ENCODE data around the gene ANXA2. TPM values are rescaled to one million over a fixed set of nuclear protein-coding genes. Genes with fewer than 3 reads are reported as not detected.
"Not testable (repeated sequence)": the region's sequence is repeated elsewhere in the genome, so short reads cannot be mapped to it uniquely, and the experiment has no call there.

ANXA2 gene
- total RNA-seq, 2 experiments from 2014 or later: 16.9 to 18.0 TPM

- CTCF ChIA-PET: interaction anchor here (0.9 to 2.8 kb wide), 2 partner anchors 60 to 101 kb away, joined by 3 to 10 read pairs; no protein-coding TSS in a partner anchor
- intact Hi-C loops (cut with micrococcal nuclease): no loop called here
- H3K4me3 Mint-ChIP-seq: no peak overlapping the region
- peaks cover 23% of the 10 kb centered on the region for H3K36me3 Mint-ChIP-seq (ENCODE audit: low read depth)
- no peaks in the 10 kb centered on the region for H3K9me3 Mint-ChIP-seq
- no peaks in the 10 kb centered on the region for H3K27me3 Mint-ChIP-seq (ENCODE audit: low read depth)
- H3K4me1 Mint-ChIP-seq (ENCODE audit: low read depth): peaks cover 8% of the 10 kb centered on the region
- no peak for DNase-seq
- H3K27ac Mint-ChIP-seq: no peak overlapping the region
Measured at GRCh38 chr15:60420203-60420716, 22.5 kb upstream of the ANXA2 start.

- intact Hi-C loops (cut with micrococcal nuclease): no loop called here
- CTCF ChIA-PET: interaction anchor here (0.9 kb wide), 1 partner anchor 101 kb away, joined by 3 read pairs; no protein-coding TSS in a partner anchor
- Mint-ChIP-seq H3K9me3 (no peaks in the 10 kb centered on the region), H3K27me3 (ENCODE audit: low read depth) (no peaks in the 10 kb centered on the region), H3K4me1 (ENCODE audit: low read depth) (peaks cover 8% of the 10 kb centered on the region), H3K27ac (no peak overlapping the region), H3K4me3 (no peak overlapping the region), H3K36me3 (ENCODE audit: low read depth) (peaks cover 23% of the 10 kb centered on the region)
- no peak for DNase-seq
Measured at GRCh38 chr15:60419753-60420152, 22.0 kb upstream of the ANXA2 start.

- Mint-ChIP-seq H3K27ac (no peak overlapping the region), H3K4me1 (ENCODE audit: low read depth) (no peaks in the 10 kb centered on the region), H3K9me3 (no peaks in the 10 kb centered on the region), H3K36me3 (ENCODE audit: low read depth) (peaks cover 15% of the 10 kb centered on the region), H3K4me3 (no peak overlapping the region), H3K27me3 (ENCODE audit: low read depth) (no peaks in the 10 kb centered on the region)
- intact Hi-C loops (cut with micrococcal nuclease): no loop called here
- no peak for DNase-seq
- CTCF ChIA-PET: interaction anchor here (0.7 kb wide), 1 partner anchor 652 kb away, joined by 3 read pairs; no protein-coding TSS in a partner anchor
Measured at GRCh38 chr15:60418096-60418495, 20.3 kb upstream of the ANXA2 start.

- Mint-ChIP-seq H3K4me1 (ENCODE audit: low read depth) (no peaks in the 10 kb centered on the region), H3K27ac (no peak overlapping the region), H3K4me3 (no peak overlapping the region), H3K9me3 (no peaks in the 10 kb centered on the region), H3K36me3 (ENCODE audit: low read depth) (peaks cover 12% of the 10 kb centered on the region), H3K27me3 (ENCODE audit: low read depth) (no peaks in the 10 kb centered on the region)
- DNase-seq: no peak
- intact Hi-C loops (cut with micrococcal nuclease): no loop called here
- CTCF ChIA-PET: no interaction called here
Measured at GRCh38 chr15:60417112-60417511, 19.3 kb upstream of the ANXA2 start.

- peaks cover 12% of the 10 kb centered on the region for H3K36me3 Mint-ChIP-seq (ENCODE audit: low read depth)
- H3K9me3 Mint-ChIP-seq: no peaks in the 10 kb centered on the region
- no peak overlapping the region for H3K27ac Mint-ChIP-seq
- intact Hi-C loops (cut with micrococcal nuclease): no loop called here
- no peaks in the 10 kb centered on the region for H3K27me3 Mint-ChIP-seq (ENCODE audit: low read depth)
- CTCF ChIA-PET: no interaction called here
- no peak overlapping the region for H3K4me3 Mint-ChIP-seq
- no peak for DNase-seq
- H3K4me1 Mint-ChIP-seq (ENCODE audit: low read depth): no peaks in the 10 kb centered on the region
Measured at GRCh38 chr15:60416484-60416883, 18.7 kb upstream of the ANXA2 start.

GRCh38 chr15:60414016-60414682 is 16.4 kb upstream of the ANXA2 start:
- no peaks in the 10 kb centered on the region for H3K4me1 Mint-ChIP-seq (ENCODE audit: low read depth)
- CTCF ChIA-PET: no interaction called here
- peaks cover 2% of the 10 kb centered on the region for H3K36me3 Mint-ChIP-seq (ENCODE audit: low read depth)
- DNase-seq: no peak
- H3K27me3 Mint-ChIP-seq (ENCODE audit: low read depth): no peaks in the 10 kb centered on the region
- no peaks in the 10 kb centered on the region for H3K9me3 Mint-ChIP-seq
- no peak overlapping the region for H3K27ac Mint-ChIP-seq
- intact Hi-C loops (cut with micrococcal nuclease): no loop called here
- no peak overlapping the region for H3K4me3 Mint-ChIP-seq

GRCh38 chr15:60413231-60413824 is 15.5 kb upstream of the ANXA2 start:
- Mint-ChIP-seq H3K27ac (no peak overlapping the region), H3K27me3 (ENCODE audit: low read depth) (no peaks in the 10 kb centered on the region), H3K36me3 (ENCODE audit: low read depth) (peaks cover 2% of the 10 kb centered on the region), H3K9me3 (no peaks in the 10 kb centered on the region), H3K4me3 (no peak overlapping the region), H3K4me1 (ENCODE audit: low read depth) (peaks cover 5% of the 10 kb centered on the region)
- intact Hi-C loops (cut with micrococcal nuclease): no loop called here
- DNase-seq: no peak
- CTCF ChIA-PET: no interaction called here

GRCh38 chr15:60412807-60413206 is 15.0 kb upstream of the ANXA2 start:
- H3K4me1 Mint-ChIP-seq (ENCODE audit: low read depth); H3K9me3 Mint-ChIP-seq; H3K27me3 Mint-ChIP-seq (ENCODE audit: low read depth); H3K27ac Mint-ChIP-seq; CTCF ChIA-PET; H3K4me3 Mint-ChIP-seq; DNase-seq; intact Hi-C loops (cut with micrococcal nuclease); H3K36me3 Mint-ChIP-seq (ENCODE audit: low read depth): not testable (repeated sequence)

GRCh38 chr15:60411774-60412425 is 14.1 kb upstream of the ANXA2 start:
- no peak overlapping the region for H3K4me3 Mint-ChIP-seq
- H3K27me3 Mint-ChIP-seq (ENCODE audit: low read depth): no peaks in the 10 kb centered on the region
- CTCF ChIA-PET: no interaction called here
- peaks cover 12% of the 10 kb centered on the region for H3K4me1 Mint-ChIP-seq (ENCODE audit: low read depth)
- peaks cover under 1% of the 10 kb centered on the region for H3K36me3 Mint-ChIP-seq (ENCODE audit: low read depth)
- no peak for DNase-seq
- no peaks in the 10 kb centered on the region for H3K9me3 Mint-ChIP-seq
- H3K27ac Mint-ChIP-seq: no peak overlapping the region
- intact Hi-C loops (cut with micrococcal nuclease): no loop called here

GRCh38 chr15:60410350-60410749 is 12.6 kb upstream of the ANXA2 start:
- intact Hi-C loops (cut with micrococcal nuclease); H3K27ac Mint-ChIP-seq; DNase-seq; H3K4me3 Mint-ChIP-seq; H3K9me3 Mint-ChIP-seq; CTCF ChIA-PET; H3K27me3 Mint-ChIP-seq (ENCODE audit: low read depth); H3K36me3 Mint-ChIP-seq (ENCODE audit: low read depth): not testable (repeated sequence)
- H3K4me1 Mint-ChIP-seq (ENCODE audit: low read depth): peaks cover 12% of the 10 kb centered on the region

- CTCF ChIA-PET: no interaction called here
- intact Hi-C loops (cut with micrococcal nuclease): no loop called here
- H3K36me3 Mint-ChIP-seq (ENCODE audit: low read depth): no peaks in the 10 kb centered on the region
- H3K9me3 Mint-ChIP-seq: no peaks in the 10 kb centered on the region
- no peak for DNase-seq
- peak overlapping the region; percentile 27 for H3K27ac Mint-ChIP-seq
- H3K4me1 Mint-ChIP-seq (ENCODE audit: low read depth): peaks cover 12% of the 10 kb centered on the region
- no peak overlapping the region for H3K4me3 Mint-ChIP-seq
- H3K27me3 Mint-ChIP-seq (ENCODE audit: low read depth): no peaks in the 10 kb centered on the region
Measured at GRCh38 chr15:60408463-60408981, 10.7 kb upstream of the ANXA2 start.

- Mint-ChIP-seq H3K27me3 (ENCODE audit: low read depth) (no peaks in the 10 kb centered on the region), H3K9me3 (no peaks in the 10 kb centered on the region), H3K36me3 (ENCODE audit: low read depth) (no peaks in the 10 kb centered on the region), H3K27ac (no peak overlapping the region), H3K4me1 (ENCODE audit: low read depth) (peaks cover 12% of the 10 kb centered on the region), H3K4me3 (no peak overlapping the region)
- no peak for DNase-seq
- CTCF ChIA-PET: no interaction called here
- intact Hi-C loops (cut with micrococcal nuclease): no loop called here
Measured at GRCh38 chr15:60407415-60407805, 9.6 kb upstream of the ANXA2 start.

Data from activated naive CD4-positive, alpha-beta T cell treated with anti-CD3 and anti-CD28 coated beads for 36 hours (primary cell).